ENCODE results near the gene CFAP45.

DNA sequence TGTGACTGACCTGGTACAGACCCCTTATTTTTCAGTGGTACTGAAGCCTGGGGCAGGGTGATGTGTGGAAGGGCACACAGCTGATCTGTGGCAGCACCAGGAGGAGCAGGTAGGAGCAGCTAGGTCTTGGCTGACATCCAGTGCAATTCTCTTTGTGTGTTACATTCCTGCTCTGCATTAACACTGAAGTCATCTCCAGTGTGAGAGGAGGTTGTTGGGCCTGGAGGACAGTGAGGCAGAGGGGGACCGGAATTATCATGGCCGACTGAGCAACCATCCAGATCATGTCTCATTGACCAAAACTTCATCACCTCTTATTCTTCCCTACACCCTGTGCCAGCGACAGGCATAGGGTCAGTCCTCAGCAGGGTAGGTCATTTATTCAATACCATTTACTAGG, 71.8 kb downstream of the CFAP45 start:
- TF ChIP-seq CTCF (conservative IDR thresholded peaks at IDR 0.05; ENCODE audit: low read length), result no peak
- TF ChIP-seq EZH2phosphoT487 (IDR thresholded peaks at IDR 0.05; ENCODE audit: borderline replicate concordance, low read depth, low read length), result no peak

All from OCI-LY7 (cell line).